Gastroesophageal sphincter (tissue), 2 donors: ENCODE data around the gene HSPBP1.

ENCODE experiments used
- EP300 ChIP-seq: sonication (generic); formaldehyde crosslinking; IDR thresholded peaks from one replicate; pipeline ENCODE4 v1.6.1; 2017; ENCODE audit warnings: antibody characterized with exemption, mild to moderate bottlenecking
- POLR2A ChIP-seq, 2 donors: fragments of 450-650 bp; IDR thresholded peaks; one replicate each; pipeline ENCODE4 v1.6.1; 2017; ENCODE audit warnings: antibody characterized with exemption in 2 of 2, mild to moderate bottlenecking in 2 of 2, moderate library complexity in 1 of 2

GRCh38 chr19:55320844-55321419 is 41.0 kb upstream of the HSPBP1 start:
- no peak for TF ChIP-seq EP300
- no peak for TF ChIP-seq POLR2A (IDR thresholded peaks at IDR 0.05)
